GM12878 (cell line): ENCODE measurements around the gene RACK1. TPM values are rescaled to one million over a fixed set of nuclear protein-coding genes. Genes with fewer than 3 reads are reported as not detected.

Source experiments
- EP300 ChIP-seq, 2 experiments: fragments of 150-350 bp in 1 of 2; IDR thresholded peaks; 2 replicates each; pipeline ENCODE4 v1.6.1; 2011 to 2012; ENCODE audit warnings: low read depth in 2 of 2, low read length in 2 of 2, borderline replicate concordance in 1 of 2, improper control_type of control experiment in 1 of 2, inconsistent platforms in 1 of 2; ENCODE audit not compliant: control insufficient read depth in 1 of 2
- HDAC6 ChIP-seq: fragments of 200-600 bp; sonication (generic); IDR thresholded peaks from one replicate; pipeline ENCODE4 v1.8.0; 2017; ENCODE audit warnings: antibody characterized with exemption; ENCODE audit not compliant: unreplicated experiment
- IKZF1 ChIP-seq: fragments of 450-650 bp; conservative IDR thresholded peaks from 2 replicates; pipeline ENCODE4 v1.6.1; 2017; ENCODE audit warnings: antibody characterized with exemption, mild to moderate bottlenecking
- IRF5 ChIP-seq: fragments of 450-650 bp; IDR thresholded peaks from 2 replicates; pipeline ENCODE4 v1.6.1; 2017; ENCODE audit warnings: borderline replicate concordance
- NRF1 ChIP-seq: conservative IDR thresholded peaks from 2 replicates; pipeline ENCODE4 v1.6.1; 2011; ENCODE audit warnings: mild to moderate bottlenecking, low read depth, low read length, improper control_type of control experiment
- SMAD5 ChIP-seq: IDR thresholded peaks from 2 replicates; pipeline ENCODE4 v1.6.1; 2016; ENCODE audit warnings: antibody characterized with exemption, low read depth
- SMC3 ChIP-seq: IDR thresholded peaks from 2 replicates; pipeline ENCODE4 v1.6.1; 2011; ENCODE audit warnings: low read length, improper control_type of control experiment, borderline replicate concordance
- SREBF1 ChIP-seq: IDR thresholded peaks from 2 replicates; pipeline ENCODE4 v1.6.1; 2012; ENCODE audit warnings: mild to moderate bottlenecking, low read length
- STAT1 ChIP-seq: fragments of 450-650 bp; conservative IDR thresholded peaks from 2 replicates; pipeline ENCODE4 v1.6.1; 2014; ENCODE audit warnings: antibody characterized with exemption, mild to moderate bottlenecking
- ZNF622 ChIP-seq: fragments of 450-650 bp; IDR thresholded peaks from 2 replicates; pipeline ENCODE4 v1.6.1; 2017; ENCODE audit warnings: mild to moderate bottlenecking, inconsistent platforms
- ZNF687 ChIP-seq: fragments of 450-650 bp; IDR thresholded peaks from 2 replicates; pipeline ENCODE4 v1.6.1; 2017; ENCODE audit warnings: mild to moderate bottlenecking, moderate library complexity
- microRNA-seq: library from miRNA; unstranded; fragments of <30 nt; microRNA quantifications from one replicate; pipeline ENCODE4, GENCODE V29; 2018
- polyA plus RNA-seq, 11 experiments: library from polyadenylated mRNA; depleted of rRNA in 4 of 11; unstranded in 6 of 11; stranded (reverse) in 5 of 11; fragments of >200 nt; fragmentation: Nextera tagmentation in 4 of 11; fragmentation: Illumina TruSeq in 1 of 11; extraction: Ambion mirVana in 4 of 11; extraction: Trizol in 1 of 11; gene quantifications; 1 replicate in 1 of 11; 2 replicates in 10 of 11; pipeline versions ENCODE4 v1.2.1 to v1.2.3, GENCODE V29; 2011 to 2016; ENCODE audit warnings: inconsistent platforms in 2 of 11, missing spikeins in 2 of 11, low read depth in 1 of 11
- small RNA-seq: library from RNA; depleted of rRNA; stranded (forward); fragments of <200 nt; gene quantifications from one replicate; pipeline ENCODE3, GENCODE V24; 2014
- total RNA-seq, 4 experiments: library from RNA; depleted of rRNA in 3 of 4; stranded (reverse); fragments of >200 nt in 3 of 4; fragmentation: Illumina TruSeq in 1 of 4; extraction: Trizol in 1 of 4; gene quantifications; 2 replicates each; pipeline versions ENCODE4 v1.2.1 to v1.2.3, GENCODE V29; 2013 to 2021
- TF ChIP-seq, protein P1 (sequence below): fragments of 150-350 bp; IDR thresholded peaks from 2 replicates; pipeline ENCODE4 v1.6.1; 2014; ENCODE audit warnings: mild to moderate bottlenecking, low read depth, low read length

Gene RACK1
- total and polyA plus RNA-seq, 10 of the 15 experiments (the other 5 are each of a cell fraction or from before 2014, with no cell fraction given), result 1,365 to 6,584 (median 4,167) TPM

DNA sequence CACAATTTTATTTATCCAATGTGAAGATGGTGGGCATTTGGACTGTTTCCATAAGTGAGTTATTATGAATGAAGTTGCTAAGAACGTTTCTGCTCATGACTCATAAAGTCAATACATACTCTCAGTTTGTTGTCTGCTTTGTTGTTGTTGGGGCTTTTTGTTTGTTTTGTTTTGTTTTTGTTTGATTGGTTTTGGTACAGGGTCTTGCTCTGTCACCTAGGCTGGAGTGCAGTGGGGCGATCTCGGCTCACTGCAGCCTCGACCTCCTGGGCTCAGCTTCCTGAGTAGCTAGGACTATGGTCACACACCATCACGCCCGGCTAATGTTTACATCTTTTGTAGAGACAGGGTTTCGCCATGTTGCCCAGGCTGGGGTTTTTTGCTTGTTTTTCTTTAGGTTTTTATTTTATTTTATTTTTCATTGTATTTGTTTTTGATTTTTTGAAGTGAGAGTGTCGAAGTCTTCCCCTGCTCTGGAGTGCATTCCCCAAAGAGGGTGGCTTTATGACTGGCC is 56.7 kb downstream of the RACK1 start (continued):
- TF ChIP-seq STAT1 (no peak), NRF1 (no peak), ZNF687 (no peak), EP300 (IDR thresholded peaks at IDR 0.05; ENCODE audit: borderline replicate concordance in 1 of 2, control insufficient read depth in 1 of 2, low read depth in 2 of 2, low read length in 2 of 2) (no peak), SMC3 (no peak), IRF5 (no peak), HDAC6 (no peak), SREBF1 (no peak), ZNF622 (no peak), SMAD5 (no peak), IKZF1 (no peak)
- TF ChIP-seq, protein P1, sequence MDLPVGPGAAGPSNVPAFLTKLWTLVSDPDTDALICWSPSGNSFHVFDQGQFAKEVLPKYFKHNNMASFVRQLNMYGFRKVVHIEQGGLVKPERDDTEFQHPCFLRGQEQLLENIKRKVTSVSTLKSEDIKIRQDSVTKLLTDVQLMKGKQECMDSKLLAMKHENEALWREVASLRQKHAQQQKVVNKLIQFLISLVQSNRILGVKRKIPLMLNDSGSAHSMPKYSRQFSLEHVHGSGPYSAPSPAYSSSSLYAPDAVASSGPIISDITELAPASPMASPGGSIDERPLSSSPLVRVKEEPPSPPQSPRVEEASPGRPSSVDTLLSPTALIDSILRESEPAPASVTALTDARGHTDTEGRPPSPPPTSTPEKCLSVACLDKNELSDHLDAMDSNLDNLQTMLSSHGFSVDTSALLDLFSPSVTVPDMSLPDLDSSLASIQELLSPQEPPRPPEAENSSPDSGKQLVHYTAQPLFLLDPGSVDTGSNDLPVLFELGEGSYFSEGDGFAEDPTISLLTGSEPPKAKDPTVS, result no peak

Small RNA genes within 50 kb of the gene (microRNA-seq; reads per million reads assigned to microRNA genes)
- 1.5 reads per million for gene MIR4638

Small RNA genes within 50 kb of the gene (small RNA-seq; reads per million reads assigned to genes)
- gene MIR4638 (not detected), gene SNORD95 (not detected), gene SNORD96A (not detected)

Other genes with a start within 250 kb of the RACK1 start
- gene BTNL9, start 203.6 kb downstream of the RACK1 start, total RNA-seq (2014; rRNA removed), result 0.06 and 0.16 TPM in 2 replicates
- gene BTNL9, start 203.6 kb downstream of the RACK1 start, total RNA-seq (2014; rRNA removed; fragmentation: Illumina TruSeq; extraction: Trizol), result not detected in 2 replicates
- gene BTNL9, start 203.6 kb downstream of the RACK1 start, total RNA-seq (2021), result 0.05 and 0.08 TPM in 2 replicates
- gene BTNL9, start 203.6 kb downstream of the RACK1 start, polyA plus RNA-seq (2011; rRNA removed), result 12.3 and 16.5 TPM in 2 replicates
- 0.24 TPM in 1 of 2 replicates, not detected in the other for gene BTNL9, start 203.6 kb downstream of the RACK1 start, polyA plus RNA-seq (2014; fragmentation: Illumina TruSeq; extraction: Trizol)
- not detected for gene BTNL9, start 203.6 kb downstream of the RACK1 start, polyA plus RNA-seq (2014; fragmentation: Nextera tagmentation; extraction: Ambion mirVana)
- 0.01 and 0.38 TPM in 2 replicates for gene BTNL9, start 203.6 kb downstream of the RACK1 start, polyA plus RNA-seq (2014; rRNA removed)
- gene BTNL9, start 203.6 kb downstream of the RACK1 start, polyA plus RNA-seq (2016; fragmentation: Nextera tagmentation; extraction: Ambion mirVana), result not detected
- 0.05 TPM in 1 of 2 replicates, not detected in the other for gene OR2V1, start 112.7 kb downstream of the RACK1 start, total RNA-seq (2014; rRNA removed)
- not detected in 2 replicates for gene OR2V1, start 112.7 kb downstream of the RACK1 start, total RNA-seq (2014; rRNA removed; fragmentation: Illumina TruSeq; extraction: Trizol)
- not detected in 2 replicates for gene OR2V1, start 112.7 kb downstream of the RACK1 start, total RNA-seq (2021)
- 3.2 and 4.4 TPM in 2 replicates for gene OR2V1, start 112.7 kb downstream of the RACK1 start, polyA plus RNA-seq (2011; rRNA removed)
- not detected in 2 replicates for gene OR2V1, start 112.7 kb downstream of the RACK1 start, polyA plus RNA-seq (2014; fragmentation: Illumina TruSeq; extraction: Trizol)
- gene OR2V1, start 112.7 kb downstream of the RACK1 start, polyA plus RNA-seq (2014; fragmentation: Nextera tagmentation; extraction: Ambion mirVana), result not detected
- not detected in 2 replicates for gene OR2V1, start 112.7 kb downstream of the RACK1 start, polyA plus RNA-seq (2014; rRNA removed)
- gene OR2V1, start 112.7 kb downstream of the RACK1 start, polyA plus RNA-seq (2016; fragmentation: Nextera tagmentation; extraction: Ambion mirVana), result under 1 TPM in 1 of 2 experiments, not detected in 1; 0.20 TPM
- gene OR2V2, start 96.3 kb downstream of the RACK1 start, total RNA-seq (2014; rRNA removed), result not detected in 2 replicates
- gene OR2V2, start 96.3 kb downstream of the RACK1 start, total RNA-seq (2014; rRNA removed; fragmentation: Illumina TruSeq; extraction: Trizol), result not detected in 2 replicates
- not detected in 2 replicates for gene OR2V2, start 96.3 kb downstream of the RACK1 start, total RNA-seq (2021)
- 0.14 and 0.26 TPM in 2 replicates for gene OR2V2, start 96.3 kb downstream of the RACK1 start, polyA plus RNA-seq (2011; rRNA removed)
- 0.11 TPM in 1 of 2 replicates, not detected in the other for gene OR2V2, start 96.3 kb downstream of the RACK1 start, polyA plus RNA-seq (2014; fragmentation: Illumina TruSeq; extraction: Trizol)
- gene OR2V2, start 96.3 kb downstream of the RACK1 start, polyA plus RNA-seq (2014; fragmentation: Nextera tagmentation; extraction: Ambion mirVana), result not detected
- gene OR2V2, start 96.3 kb downstream of the RACK1 start, polyA plus RNA-seq (2014; rRNA removed), result not detected in 2 replicates
- gene OR2V2, start 96.3 kb downstream of the RACK1 start, polyA plus RNA-seq (2016; fragmentation: Nextera tagmentation; extraction: Ambion mirVana), result not detected
- gene TRIM7, start 38.7 kb downstream of the RACK1 start, total RNA-seq (2014; rRNA removed), result 0.54 and 1.1 TPM in 2 replicates
- 0.22 and 0.46 TPM in 2 replicates for gene TRIM7, start 38.7 kb downstream of the RACK1 start, total RNA-seq (2014; rRNA removed; fragmentation: Illumina TruSeq; extraction: Trizol)
- gene TRIM7, start 38.7 kb downstream of the RACK1 start, total RNA-seq (2021), result 0.38 and 0.96 TPM in 2 replicates
- 1.6 TPM in 2 replicates for gene TRIM7, start 38.7 kb downstream of the RACK1 start, polyA plus RNA-seq (2011; rRNA removed)
- gene TRIM7, start 38.7 kb downstream of the RACK1 start, polyA plus RNA-seq (2014; fragmentation: Illumina TruSeq; extraction: Trizol), result 0.32 and 0.33 TPM in 2 replicates
- under 1 TPM; 0.02 to 0.20 TPM for gene TRIM7, start 38.7 kb downstream of the RACK1 start, polyA plus RNA-seq (2014; fragmentation: Nextera tagmentation; extraction: Ambion mirVana)
- 0.84 and 1.1 TPM in 2 replicates for gene TRIM7, start 38.7 kb downstream of the RACK1 start, polyA plus RNA-seq (2014; rRNA removed)
- 1 to 10 TPM in 1 of 2 experiments, under 1 TPM in 1; 0.44 to 1.3 TPM for gene TRIM7, start 38.7 kb downstream of the RACK1 start, polyA plus RNA-seq (2016; fragmentation: Nextera tagmentation; extraction: Ambion mirVana)
- 16.0 and 17.2 TPM in 2 replicates for gene TRIM41, start 20.6 kb downstream of the RACK1 start, total RNA-seq (2014; rRNA removed)
- gene TRIM41, start 20.6 kb downstream of the RACK1 start, total RNA-seq (2014; rRNA removed; fragmentation: Illumina TruSeq; extraction: Trizol), result 10.5 and 10.6 TPM in 2 replicates
- gene TRIM41, start 20.6 kb downstream of the RACK1 start, total RNA-seq (2021), result 24.6 and 28.9 TPM in 2 replicates
- gene TRIM41, start 20.6 kb downstream of the RACK1 start, polyA plus RNA-seq (2011; rRNA removed), result 14.8 and 17.7 TPM in 2 replicates
- 9.4 and 10.6 TPM in 2 replicates for gene TRIM41, start 20.6 kb downstream of the RACK1 start, polyA plus RNA-seq (2014; fragmentation: Illumina TruSeq; extraction: Trizol)
- 1 to 10 TPM; 1.0 to 3.2 TPM for gene TRIM41, start 20.6 kb downstream of the RACK1 start, polyA plus RNA-seq (2014; fragmentation: Nextera tagmentation; extraction: Ambion mirVana)
- 21.5 and 24.4 TPM in 2 replicates for gene TRIM41, start 20.6 kb downstream of the RACK1 start, polyA plus RNA-seq (2014; rRNA removed)
- 1 to 10 TPM; 5.2 to 5.5 TPM for gene TRIM41, start 20.6 kb downstream of the RACK1 start, polyA plus RNA-seq (2016; fragmentation: Nextera tagmentation; extraction: Ambion mirVana)
- gene TRIM52, start 17.2 kb upstream of the RACK1 start, total RNA-seq (2014; rRNA removed), result 6.5 and 7.1 TPM in 2 replicates
- gene TRIM52, start 17.2 kb upstream of the RACK1 start, total RNA-seq (2014; rRNA removed; fragmentation: Illumina TruSeq; extraction: Trizol), result 10.1 and 11.5 TPM in 2 replicates
- gene TRIM52, start 17.2 kb upstream of the RACK1 start, total RNA-seq (2021), result 8.4 and 8.6 TPM in 2 replicates
- 24.3 and 34.0 TPM in 2 replicates for gene TRIM52, start 17.2 kb upstream of the RACK1 start, polyA plus RNA-seq (2011; rRNA removed)
- 12.4 and 14.7 TPM in 2 replicates for gene TRIM52, start 17.2 kb upstream of the RACK1 start, polyA plus RNA-seq (2014; fragmentation: Illumina TruSeq; extraction: Trizol)
- gene TRIM52, start 17.2 kb upstream of the RACK1 start, polyA plus RNA-seq (2014; fragmentation: Nextera tagmentation; extraction: Ambion mirVana), result 1 to 10 TPM; 1.4 to 3.4 TPM
- gene TRIM52, start 17.2 kb upstream of the RACK1 start, polyA plus RNA-seq (2014; rRNA removed), result 11.6 and 13.4 TPM in 2 replicates
- 1 to 10 TPM; 6.8 to 7.9 TPM for gene TRIM52, start 17.2 kb upstream of the RACK1 start, polyA plus RNA-seq (2016; fragmentation: Nextera tagmentation; extraction: Ambion mirVana)
- 0.11 TPM in 1 of 2 replicates, not detected in the other for gene OR4F3, start 123.4 kb upstream of the RACK1 start, total RNA-seq (2014; rRNA removed)
- not detected in 2 replicates for gene OR4F3, start 123.4 kb upstream of the RACK1 start, total RNA-seq (2014; rRNA removed; fragmentation: Illumina TruSeq; extraction: Trizol)
- not detected in 2 replicates for gene OR4F3, start 123.4 kb upstream of the RACK1 start, total RNA-seq (2021)
- not detected in 2 replicates for gene OR4F3, start 123.4 kb upstream of the RACK1 start, polyA plus RNA-seq (2011; rRNA removed)
- not detected in 2 replicates for gene OR4F3, start 123.4 kb upstream of the RACK1 start, polyA plus RNA-seq (2014; fragmentation: Illumina TruSeq; extraction: Trizol)
- not detected for gene OR4F3, start 123.4 kb upstream of the RACK1 start, polyA plus RNA-seq (2014; fragmentation: Nextera tagmentation; extraction: Ambion mirVana)
- not detected in 2 replicates for gene OR4F3, start 123.4 kb upstream of the RACK1 start, polyA plus RNA-seq (2014; rRNA removed)
- gene OR4F3, start 123.4 kb upstream of the RACK1 start, polyA plus RNA-seq (2016; fragmentation: Nextera tagmentation; extraction: Ambion mirVana), result not detected